Neuron (in vitro differentiated cells): ENCODE measurements around the gene ADAT2.
A peak's percentile ranks its signal among the peaks of the same experiment; 100 is the strongest.
"Not testable (repeated sequence)": the region's sequence is repeated elsewhere in the genome, so short reads cannot be mapped to it uniquely, and the experiment has no call there.

Source experiments
- H2AFZ ChIP-seq: one replicate; pipeline ENCODE4 v1.6.1; 2013; ENCODE audit warnings: low read depth, mild to moderate bottlenecking, inconsistent platforms, low read length, moderate library complexity
- H3K27me3 ChIP-seq: one replicate; pipeline ENCODE4 v1.6.1; 2013; ENCODE audit warnings: low read length; ENCODE audit not compliant: insufficient read depth
- H3K36me3 ChIP-seq: one replicate; pipeline ENCODE4 v1.6.1; 2013; ENCODE audit warnings: low read length; ENCODE audit not compliant: insufficient read depth
- H3K4me1 ChIP-seq: one replicate; pipeline ENCODE4 v1.6.1; 2013; ENCODE audit warnings: low read length; ENCODE audit not compliant: insufficient read depth
- H3K4me3 ChIP-seq: 2 replicates; pipeline ENCODE4 v1.5.1; 2013; ENCODE audit warnings: mild to moderate bottlenecking, low read length, moderate library complexity
- H3K9me3 ChIP-seq: one replicate; pipeline ENCODE4 v1.6.1; 2013; ENCODE audit warnings: low read length

The ADAT2 gene

DNA sequence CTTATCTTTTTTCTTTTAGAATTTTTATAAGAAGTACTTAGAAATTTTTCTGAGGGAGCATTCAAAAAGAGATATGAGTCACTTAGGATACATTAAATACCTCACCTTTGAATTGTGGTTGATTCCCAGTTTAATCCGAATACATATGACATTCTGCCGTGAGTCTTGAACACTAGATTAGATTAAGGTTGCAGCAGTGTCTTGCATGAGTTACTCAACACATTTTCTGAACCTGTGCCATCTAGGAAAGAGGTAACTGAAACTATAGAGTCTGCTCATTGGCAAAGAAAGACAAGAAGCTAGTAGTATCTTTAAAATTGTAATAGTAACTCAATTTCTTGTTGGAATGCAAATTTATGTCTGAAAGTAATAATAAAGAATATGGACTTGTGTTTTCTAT is 15.1 kb upstream of the ADAT2 start:
- H3K4me3 ChIP-seq = no peak overlapping the region
- no peaks in the 10 kb centered on the region for H3K27me3 ChIP-seq
- peaks cover 2% of the 10 kb centered on the region for H3K36me3 ChIP-seq
- H2AFZ ChIP-seq = no peak overlapping the region
- H3K4me1 ChIP-seq = no peaks in the 10 kb centered on the region
- no peaks in the 10 kb centered on the region for H3K9me3 ChIP-seq

DNA sequence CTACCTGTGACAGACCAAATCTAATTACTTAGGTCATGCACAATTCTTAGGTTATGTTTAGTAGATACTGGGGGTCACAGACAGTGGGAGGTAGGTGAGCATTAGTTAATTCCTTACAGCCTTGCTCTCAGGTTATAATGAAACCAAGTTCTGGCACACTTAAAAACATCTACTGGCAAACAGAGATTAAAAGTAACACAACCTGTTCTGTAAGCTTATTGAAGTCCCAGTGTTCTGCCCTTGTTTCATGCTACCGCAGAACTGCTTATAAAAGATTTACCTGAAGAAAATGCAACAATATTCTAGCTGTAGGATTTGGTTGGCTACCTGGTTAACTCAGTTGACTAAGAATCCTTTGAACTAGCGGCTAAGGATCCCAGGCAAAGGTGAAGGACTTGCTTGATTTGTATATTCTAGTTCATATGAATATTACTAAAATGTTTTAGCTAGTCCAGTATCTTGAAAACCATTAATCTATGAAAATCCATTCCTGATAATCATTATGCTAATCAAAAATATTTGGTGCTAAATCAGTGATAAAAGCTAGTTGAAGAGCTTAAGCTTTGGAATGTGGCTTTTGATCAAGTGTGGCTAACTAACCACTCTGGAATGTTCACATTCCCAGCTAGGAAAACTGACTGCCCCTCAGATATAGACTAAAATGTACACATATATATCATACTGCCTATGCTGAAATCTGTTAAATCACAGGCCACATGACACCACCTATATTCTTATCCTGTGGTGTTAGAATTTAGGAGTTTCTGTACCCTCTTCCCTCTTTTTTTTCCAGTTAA is 7.3 kb upstream of the ADAT2 start:
- Histone ChIP-seq H3K4me1 (no peaks in the 10 kb centered on the region), H2AFZ (no peak overlapping the region), H3K4me3 (no peak overlapping the region), H3K36me3 (peaks cover 7% of the 10 kb centered on the region), H3K9me3 (no peaks in the 10 kb centered on the region), H3K27me3 (no peaks in the 10 kb centered on the region)

DNA sequence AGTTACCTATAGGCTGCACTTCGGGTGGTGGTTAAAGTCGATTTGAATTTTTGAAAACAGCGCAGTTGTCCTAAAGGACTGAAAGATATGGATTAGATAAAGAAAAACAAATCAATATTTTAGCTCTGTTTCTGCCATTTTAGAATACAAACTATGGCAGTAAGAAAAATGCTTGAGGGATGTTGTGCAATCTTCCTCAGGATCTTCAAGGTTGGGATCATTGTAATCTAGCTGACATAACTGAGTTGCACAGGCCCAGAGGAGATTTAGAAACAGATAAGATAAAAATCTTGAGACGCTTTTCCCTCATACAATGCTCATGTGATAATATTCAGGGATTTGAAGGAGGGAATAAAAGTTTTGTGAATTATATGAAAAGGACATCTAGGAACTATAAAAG is 1.0 kb upstream of the ADAT2 start:
- Histone ChIP-seq H2AFZ (peak overlapping the region; percentile 100), H3K9me3 (no peaks in the 10 kb centered on the region), H3K27me3 (no peaks in the 10 kb centered on the region), H3K4me1 (peaks cover 15% of the 10 kb centered on the region), H3K4me3 (peak overlapping the region; percentile 99), H3K36me3 (no peaks in the 10 kb centered on the region)

DNA sequence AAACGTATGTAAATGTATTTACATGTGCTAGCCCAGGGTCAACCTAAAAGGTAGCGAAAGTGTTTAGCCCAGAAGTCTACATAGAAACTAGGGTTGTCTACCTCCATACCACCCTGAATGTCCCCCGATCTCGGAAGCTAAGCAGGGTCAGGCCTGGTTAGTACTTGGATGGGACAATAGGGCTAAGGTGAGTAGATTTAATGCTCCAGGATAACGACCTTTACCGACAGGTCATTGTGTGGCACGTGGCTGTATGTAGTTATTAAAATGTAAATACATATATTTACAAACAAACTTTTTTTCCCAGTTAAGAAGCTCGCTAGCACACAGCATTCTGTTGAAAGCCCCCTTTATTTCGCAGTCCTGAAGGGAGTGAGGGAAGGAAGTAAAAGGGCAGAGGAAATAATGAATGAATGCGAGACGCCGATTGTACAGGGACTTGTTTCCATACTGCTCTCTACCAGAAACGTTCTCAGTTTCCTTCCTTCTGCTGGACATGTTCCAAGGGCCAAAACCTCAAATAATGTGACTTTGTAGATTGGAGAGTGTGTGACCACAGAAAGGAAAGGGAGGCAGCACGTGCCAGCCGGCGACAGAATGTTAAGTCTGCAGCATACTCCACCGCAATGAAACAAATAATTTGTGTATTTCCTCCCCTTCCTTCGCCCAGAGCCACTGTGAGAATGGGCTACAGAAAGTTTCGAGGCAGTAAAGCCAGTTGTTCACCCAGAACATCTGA is 612 bp downstream of the ADAT2 start:
- Histone ChIP-seq H2AFZ (peak overlapping the region; percentile 100), H3K27me3 (no peaks in the 10 kb centered on the region), H3K4me3 (peak overlapping the region; percentile 99), H3K36me3 (no peaks in the 10 kb centered on the region), H3K9me3 (no peaks in the 10 kb centered on the region), H3K4me1 (peaks cover 15% of the 10 kb centered on the region)

DNA sequence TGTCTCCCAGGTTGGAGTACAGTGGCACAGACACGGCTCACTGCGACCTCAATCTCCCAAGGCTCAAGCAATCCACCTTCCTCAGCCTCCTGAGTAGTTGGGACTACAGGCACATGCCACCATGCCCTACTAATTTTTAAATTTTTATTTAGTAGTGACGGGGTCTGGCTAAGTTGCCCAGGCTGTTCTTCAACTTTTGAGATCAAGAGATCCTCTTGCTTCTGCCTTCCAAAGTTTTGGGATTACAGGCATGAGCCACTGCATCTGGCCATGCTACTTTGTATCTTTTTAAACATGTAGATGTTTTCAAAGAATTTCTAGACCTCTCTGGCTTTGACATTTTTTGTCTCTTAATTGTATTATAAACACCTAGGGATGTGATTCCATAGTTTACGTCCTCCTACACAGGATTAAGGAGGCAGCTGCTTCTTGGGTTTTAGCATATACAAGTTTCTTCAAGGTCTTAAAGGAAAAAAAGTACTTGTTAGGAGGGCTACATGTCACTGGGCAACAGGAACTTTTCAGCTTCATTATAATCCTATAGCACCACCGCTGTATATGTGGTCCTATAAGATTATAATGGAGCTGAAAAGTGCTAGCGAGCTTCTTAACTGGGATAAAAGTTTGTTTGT is 1.3 kb downstream of the ADAT2 start:
- H3K4me3 ChIP-seq = peak overlapping the region; percentile 99
- H3K36me3 ChIP-seq = no peaks in the 10 kb centered on the region
- peak overlapping the region; percentile 100 for H2AFZ ChIP-seq
- peaks cover 15% of the 10 kb centered on the region for H3K4me1 ChIP-seq
- H3K27me3 ChIP-seq = no peaks in the 10 kb centered on the region
- no peaks in the 10 kb centered on the region for H3K9me3 ChIP-seq

DNA sequence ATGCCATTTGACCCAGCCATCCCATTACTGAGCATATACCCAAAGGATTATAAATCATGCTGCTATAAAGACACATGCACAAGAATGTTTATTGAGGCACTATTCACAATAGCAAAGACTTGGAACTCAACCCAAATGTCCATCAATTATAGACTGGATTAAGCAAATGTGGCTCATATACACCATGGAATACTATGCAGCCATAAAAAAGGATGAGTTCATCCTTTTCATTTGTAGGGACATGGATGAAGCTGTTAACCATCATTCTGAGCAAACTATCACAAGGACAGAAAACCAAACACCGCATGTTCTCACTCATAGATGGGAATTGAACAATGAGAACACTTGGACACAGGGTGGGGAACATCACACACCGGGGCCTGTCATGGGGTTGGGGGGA is 2.6 kb downstream of the ADAT2 start:
- peaks cover 15% of the 10 kb centered on the region for H3K4me1 ChIP-seq
- H3K36me3 ChIP-seq, H2AFZ ChIP-seq, H3K9me3 ChIP-seq, H3K4me3 ChIP-seq, H3K27me3 ChIP-seq: not testable (repeated sequence)

DNA sequence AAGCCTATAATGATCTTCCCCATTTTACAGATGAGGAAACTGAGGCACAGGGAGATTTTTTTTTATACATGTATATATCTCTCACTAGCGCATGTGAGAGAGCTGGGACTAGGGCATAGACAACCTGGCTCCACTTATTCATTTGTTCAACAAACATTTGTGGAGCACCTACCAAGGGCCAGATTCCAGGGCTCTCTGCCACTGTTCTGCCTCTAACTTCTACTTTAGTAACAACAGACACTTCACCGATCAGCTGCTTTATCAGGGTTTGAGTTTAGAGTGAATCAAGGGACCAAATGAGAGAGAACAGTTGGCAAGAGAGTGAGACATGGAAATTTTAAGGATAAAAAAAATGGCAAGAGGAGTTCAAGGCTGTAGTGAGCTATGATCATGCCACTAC is 7.4 kb downstream of the ADAT2 start:
- no peaks in the 10 kb centered on the region for H3K9me3 ChIP-seq
- H2AFZ ChIP-seq = no peak overlapping the region
- no peak overlapping the region for H3K4me3 ChIP-seq
- H3K36me3 ChIP-seq = peaks cover 7% of the 10 kb centered on the region
- no peaks in the 10 kb centered on the region for H3K4me1 ChIP-seq
- no peaks in the 10 kb centered on the region for H3K27me3 ChIP-seq

DNA sequence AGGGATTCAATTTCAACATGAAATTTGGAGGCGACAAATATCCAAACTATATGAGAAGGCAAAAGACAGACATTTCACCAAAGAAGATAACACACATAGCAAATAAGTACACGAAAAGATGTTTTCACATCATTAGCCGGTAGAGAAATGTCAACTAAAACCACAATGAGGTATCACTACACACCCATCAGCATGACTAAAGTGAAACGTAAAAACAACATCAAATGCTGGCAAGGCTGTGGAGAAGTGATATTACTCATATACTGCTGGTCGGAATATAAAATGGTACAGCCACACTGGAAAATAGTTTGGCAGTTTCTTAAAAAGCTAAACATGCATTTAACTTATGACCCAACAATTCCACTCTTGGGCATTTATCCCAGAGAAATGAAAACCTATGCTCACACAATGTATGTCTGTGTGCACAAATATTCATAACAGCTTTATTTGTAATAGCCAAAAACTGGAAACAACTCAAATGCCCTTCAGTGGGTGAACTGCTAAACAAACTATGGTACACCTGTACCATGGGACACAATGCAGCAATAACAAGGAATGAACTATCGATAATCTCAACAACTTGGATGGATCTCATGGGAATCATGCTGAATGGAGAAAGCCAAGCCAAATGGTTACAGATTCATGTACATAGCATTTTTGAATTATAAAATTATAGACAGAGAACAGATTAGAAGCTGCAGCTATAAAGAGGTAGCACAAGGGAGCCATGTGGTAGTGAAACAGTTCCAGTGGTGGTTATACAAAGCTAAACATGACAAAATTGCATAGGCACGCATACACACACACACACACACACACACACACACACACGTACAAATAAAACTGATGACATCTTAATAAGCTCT is 8.6 kb downstream of the ADAT2 start:
- peaks cover 12% of the 10 kb centered on the region for H3K36me3 ChIP-seq
- no peak overlapping the region for H3K4me3 ChIP-seq
- H3K4me1 ChIP-seq = no peaks in the 10 kb centered on the region
- no peaks in the 10 kb centered on the region for H3K9me3 ChIP-seq
- no peak overlapping the region for H2AFZ ChIP-seq
- H3K27me3 ChIP-seq = no peaks in the 10 kb centered on the region

DNA sequence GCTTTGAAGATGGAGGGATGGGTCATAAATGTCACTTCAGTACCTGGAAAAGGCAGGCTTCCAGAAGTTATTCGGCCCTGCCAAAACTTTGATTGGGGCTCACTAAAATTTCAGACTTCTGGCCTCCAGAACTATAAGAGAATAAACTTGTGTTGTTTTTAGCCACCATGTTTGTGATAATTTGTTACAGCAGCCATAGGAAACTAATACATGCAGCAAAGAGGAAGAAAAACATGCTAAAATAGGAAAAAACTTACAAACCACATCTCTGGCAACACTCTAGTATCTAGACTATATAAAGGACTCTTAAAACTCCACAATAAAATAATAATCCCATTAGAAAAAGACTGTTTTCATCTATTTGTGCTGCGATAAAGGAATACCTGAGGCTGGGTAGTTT is 9.5 kb downstream of the ADAT2 start:
- H3K27me3 ChIP-seq = no peaks in the 10 kb centered on the region
- peaks cover 19% of the 10 kb centered on the region for H3K36me3 ChIP-seq
- H3K4me3 ChIP-seq = no peak overlapping the region
- no peaks in the 10 kb centered on the region for H3K4me1 ChIP-seq
- no peaks in the 10 kb centered on the region for H3K9me3 ChIP-seq
- H2AFZ ChIP-seq = no peak overlapping the region

DNA sequence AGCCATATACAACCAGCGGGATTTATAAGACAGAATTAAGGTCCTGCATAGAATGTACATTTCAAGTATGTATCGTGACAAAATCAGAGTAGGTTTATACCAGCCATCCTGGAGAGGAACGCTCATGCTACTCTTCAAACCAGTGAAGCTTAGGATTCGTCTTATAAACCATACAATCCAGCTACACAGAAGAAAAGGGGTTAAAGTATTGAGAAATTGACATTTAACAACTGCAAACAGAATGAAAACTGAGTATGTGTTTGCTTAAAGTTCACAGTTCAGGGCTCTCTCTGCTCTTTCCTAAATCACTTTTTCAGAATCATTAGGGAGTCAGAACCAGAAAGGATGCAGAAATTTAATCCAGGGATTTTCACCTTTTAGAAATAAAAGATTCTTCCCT is 17.9 kb downstream of the ADAT2 start:
- Histone ChIP-seq H3K9me3 (no peaks in the 10 kb centered on the region), H3K4me1 (no peaks in the 10 kb centered on the region), H3K27me3 (no peaks in the 10 kb centered on the region), H3K36me3 (peaks cover 16% of the 10 kb centered on the region), H2AFZ (no peak overlapping the region), H3K4me3 (no peak overlapping the region)

DNA sequence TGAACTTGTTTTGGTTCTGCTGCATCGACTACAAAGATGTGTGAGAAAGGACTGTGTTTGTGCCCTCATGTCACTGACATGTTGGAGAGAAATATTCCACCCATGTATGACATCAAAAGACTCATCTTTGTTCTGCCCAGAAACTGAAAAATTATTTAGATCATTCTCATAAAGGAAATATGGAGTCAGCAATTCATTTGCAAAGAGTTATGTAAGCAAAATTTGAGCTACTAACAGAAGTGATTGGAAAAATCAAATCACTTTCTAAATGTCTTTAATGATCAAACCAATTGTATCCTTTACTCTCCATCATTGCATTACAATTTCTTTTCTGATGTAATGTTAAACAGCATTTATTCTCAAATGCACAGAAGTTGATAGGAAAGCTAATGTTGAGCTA is 19.3 kb downstream of the ADAT2 start:
- Histone ChIP-seq H3K9me3 (no peaks in the 10 kb centered on the region), H3K4me3 (no peak overlapping the region), H3K36me3 (peaks cover 9% of the 10 kb centered on the region), H3K27me3 (no peaks in the 10 kb centered on the region), H3K4me1 (no peaks in the 10 kb centered on the region), H2AFZ (no peak overlapping the region)

DNA sequence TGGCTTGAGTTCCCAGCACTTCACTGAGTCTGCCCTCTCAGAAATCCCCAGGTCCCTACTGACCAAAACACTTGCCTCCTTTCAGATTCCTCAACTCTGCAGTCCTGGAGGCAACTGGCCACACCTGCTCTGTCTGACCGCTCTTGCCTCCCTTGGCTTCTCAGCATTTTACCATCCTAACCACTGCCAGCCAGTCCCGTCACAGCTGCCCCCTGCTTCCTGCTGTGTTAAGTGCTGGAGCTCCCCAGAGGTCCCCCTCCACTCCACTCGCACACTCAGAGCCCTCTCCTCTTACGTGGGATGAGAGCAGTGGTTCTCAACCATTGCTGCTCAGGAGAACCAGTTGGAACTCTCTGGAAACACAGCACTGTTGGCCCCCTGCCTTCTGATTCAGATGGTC is 20.5 kb downstream of the ADAT2 start:
- Histone ChIP-seq H2AFZ (no peak overlapping the region), H3K4me1 (no peaks in the 10 kb centered on the region), H3K36me3 (peaks cover 5% of the 10 kb centered on the region), H3K4me3 (no peak overlapping the region), H3K27me3 (no peaks in the 10 kb centered on the region), H3K9me3 (no peaks in the 10 kb centered on the region)
